ENCODE measurements around the gene XRCC3. TPM values are rescaled to one million over a fixed set of nuclear protein-coding genes. Genes with fewer than 3 reads are reported as not detected.
"Not testable (repeated sequence)": the region's sequence is repeated elsewhere in the genome, so short reads cannot be mapped to it uniquely, and the experiment has no call there.

XRCC3 gene
- total and polyA plus RNA-seq, 2 experiments from 2014 or later, result 7.7 to 9.1 TPM

GRCh38 chr14:103653805-103654204 is 61.4 kb downstream of the XRCC3 start:
- Histone ChIP-seq H3K79me2 (peaks cover 74% of the 10 kb centered on the region), H2AFZ (no peak overlapping the region), H3K36me3 (replicated peaks; ENCODE audit: insufficient read depth, low read depth) (no peaks in the 10 kb centered on the region), H3K27ac (no peak overlapping the region), H3K27me3 (no peaks in the 10 kb centered on the region), H3K9me2 (replicated peaks; ENCODE audit: insufficient read depth) (no peaks in the 10 kb centered on the region), H3K4me3 (no peak overlapping the region), H3K4me2 (no peak overlapping the region), H3K9me3 (ENCODE audit: low read depth) (no peaks in the 10 kb centered on the region), H3K4me1 (ENCODE audit: insufficient read depth) (no peaks in the 10 kb centered on the region), H4K20me1 (ENCODE audit: insufficient read depth, poor library complexity, severe bottlenecking) (peaks cover 46% of the 10 kb centered on the region)
- TF ChIP-seq CTCF (IDR thresholded peaks at IDR 0.05; ENCODE audit: poor library complexity) (no peak), EZH2phosphoT487 (IDR thresholded peaks at IDR 0.05; ENCODE audit: low read depth, severe bottlenecking, unreplicated experiment) (no peak), EZH2 (IDR thresholded peaks at IDR 0.05; ENCODE audit: borderline replicate concordance) (no peak)
- 96% methylated on average over 4 of the region's 4 CpGs for WGBS (ENCODE audit: low lambda C conversion rate, missing lambda C conversion rate)
- no peak for DNase-seq (ENCODE audit: low spot score)

GRCh38 chr14:103653336-103653735 is 61.9 kb downstream of the XRCC3 start:
- not testable (repeated sequence) for H3K4me3 ChIP-seq; H3K27me3 ChIP-seq; H3K9me3 ChIP-seq (ENCODE audit: low read depth); H3K4me2 ChIP-seq; H3K9me2 ChIP-seq (replicated peaks; ENCODE audit: insufficient read depth); H2AFZ ChIP-seq; H3K36me3 ChIP-seq (replicated peaks; ENCODE audit: insufficient read depth, low read depth); DNase-seq (ENCODE audit: low spot score); H3K4me1 ChIP-seq (ENCODE audit: insufficient read depth); H3K27ac ChIP-seq
- 88% methylated on average over 10 of the region's 10 CpGs for WGBS (ENCODE audit: low lambda C conversion rate, missing lambda C conversion rate)
- H3K79me2 ChIP-seq, result peaks cover 78% of the 10 kb centered on the region
- peaks cover 51% of the 10 kb centered on the region for H4K20me1 ChIP-seq (ENCODE audit: insufficient read depth, poor library complexity, severe bottlenecking)

- Histone ChIP-seq H4K20me1 (ENCODE audit: insufficient read depth, poor library complexity, severe bottlenecking) (peaks cover 55% of the 10 kb centered on the region), H3K4me3 (no peak overlapping the region), H2AFZ (no peak overlapping the region), H3K9me3 (ENCODE audit: low read depth) (no peaks in the 10 kb centered on the region), H3K79me2 (peaks cover 84% of the 10 kb centered on the region), H3K36me3 (replicated peaks; ENCODE audit: insufficient read depth, low read depth) (no peaks in the 10 kb centered on the region), H3K27ac (no peak overlapping the region), H3K27me3 (no peaks in the 10 kb centered on the region), H3K4me2 (no peak overlapping the region), H3K4me1 (ENCODE audit: insufficient read depth) (no peaks in the 10 kb centered on the region), H3K9me2 (replicated peaks; ENCODE audit: insufficient read depth) (no peaks in the 10 kb centered on the region)
- TF ChIP-seq EZH2phosphoT487 (IDR thresholded peaks at IDR 0.05; ENCODE audit: low read depth, severe bottlenecking, unreplicated experiment) (no peak), CTCF (IDR thresholded peaks at IDR 0.05; ENCODE audit: poor library complexity) (no peak), EZH2 (IDR thresholded peaks at IDR 0.05; ENCODE audit: borderline replicate concordance) (no peak)
- no peak for DNase-seq (ENCODE audit: low spot score)
- WGBS (ENCODE audit: low lambda C conversion rate, missing lambda C conversion rate), result 95% methylated on average over 3 of the region's 3 CpGs
Observed at GRCh38 chr14:103652806-103653205, 62.4 kb downstream of the XRCC3 start.

GRCh38 chr14:103651585-103651984 is 63.7 kb downstream of the XRCC3 start:
- H3K9me3 ChIP-seq (ENCODE audit: low read depth), result no peaks in the 10 kb centered on the region
- no peak for TF ChIP-seq EZH2phosphoT487 (IDR thresholded peaks at IDR 0.05; ENCODE audit: low read depth, severe bottlenecking, unreplicated experiment)
- no peak for TF ChIP-seq CTCF (IDR thresholded peaks at IDR 0.05; ENCODE audit: poor library complexity)
- no peak for TF ChIP-seq EZH2 (IDR thresholded peaks at IDR 0.05; ENCODE audit: borderline replicate concordance)
- H3K36me3 ChIP-seq (replicated peaks; ENCODE audit: insufficient read depth, low read depth), result no peaks in the 10 kb centered on the region
- no peak for DNase-seq (ENCODE audit: low spot score)
- no peak overlapping the region for H3K27ac ChIP-seq
- H3K4me3 ChIP-seq, result no peak overlapping the region
- no peaks in the 10 kb centered on the region for H3K9me2 ChIP-seq (replicated peaks; ENCODE audit: insufficient read depth)
- H3K4me1 ChIP-seq (ENCODE audit: insufficient read depth), result no peaks in the 10 kb centered on the region
- H2AFZ ChIP-seq, result no peak overlapping the region
- WGBS (ENCODE audit: low lambda C conversion rate, missing lambda C conversion rate), result 86% methylated on average over 7 of the region's 7 CpGs
- H4K20me1 ChIP-seq (ENCODE audit: insufficient read depth, poor library complexity, severe bottlenecking), result peaks cover 66% of the 10 kb centered on the region
- no peaks in the 10 kb centered on the region for H3K27me3 ChIP-seq
- peaks cover 96% of the 10 kb centered on the region for H3K79me2 ChIP-seq
- no peak overlapping the region for H3K4me2 ChIP-seq
